Hepatic stellate cell (primary cell): ENCODE data around the gene VIPR1.
"Not testable (repeated sequence)": the region's sequence is repeated elsewhere in the genome, so short reads cannot be mapped to it uniquely, and the experiment has no call there.

ENCODE experiments used
- DNase-seq: peaks from one replicate; pipeline ENCODE4 v3.0.0; 2011; ENCODE audit warnings: low spot score

Gene VIPR1

DNA sequence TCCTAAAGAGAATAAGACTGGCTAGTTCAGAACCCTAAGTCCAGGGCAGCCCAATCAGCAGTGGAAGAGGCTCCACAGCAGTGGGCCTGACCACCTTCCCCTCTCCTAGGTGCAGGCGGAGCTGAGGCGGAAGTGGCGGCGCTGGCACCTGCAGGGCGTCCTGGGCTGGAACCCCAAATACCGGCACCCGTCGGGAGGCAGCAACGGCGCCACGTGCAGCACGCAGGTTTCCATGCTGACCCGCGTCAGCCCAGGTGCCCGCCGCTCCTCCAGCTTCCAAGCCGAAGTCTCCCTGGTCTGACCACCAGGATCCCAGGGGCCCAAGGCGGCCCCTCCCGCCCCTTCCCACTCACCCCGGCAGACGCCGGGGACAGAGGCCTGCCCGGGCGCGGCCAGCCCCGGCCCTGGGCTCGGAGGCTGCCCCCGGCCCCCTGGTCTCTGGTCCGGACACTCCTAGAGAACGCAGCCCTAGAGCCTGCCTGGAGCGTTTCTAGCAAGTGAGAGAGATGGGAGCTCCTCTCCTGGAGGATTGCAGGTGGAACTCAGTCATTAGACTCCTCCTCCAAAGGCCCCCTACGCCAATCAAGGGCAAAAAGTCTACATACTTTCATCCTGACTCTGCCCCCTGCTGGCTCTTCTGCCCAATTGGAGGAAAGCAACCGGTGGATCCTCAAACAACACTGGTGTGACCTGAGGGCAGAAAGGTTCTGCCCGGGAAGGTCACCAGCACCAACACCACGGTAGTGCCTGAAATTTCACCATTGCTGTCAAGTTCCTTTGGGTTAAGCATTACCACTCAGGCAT, 33.7 kb downstream of the VIPR1 start:
- DNase-seq = peak; percentile 48

DNA sequence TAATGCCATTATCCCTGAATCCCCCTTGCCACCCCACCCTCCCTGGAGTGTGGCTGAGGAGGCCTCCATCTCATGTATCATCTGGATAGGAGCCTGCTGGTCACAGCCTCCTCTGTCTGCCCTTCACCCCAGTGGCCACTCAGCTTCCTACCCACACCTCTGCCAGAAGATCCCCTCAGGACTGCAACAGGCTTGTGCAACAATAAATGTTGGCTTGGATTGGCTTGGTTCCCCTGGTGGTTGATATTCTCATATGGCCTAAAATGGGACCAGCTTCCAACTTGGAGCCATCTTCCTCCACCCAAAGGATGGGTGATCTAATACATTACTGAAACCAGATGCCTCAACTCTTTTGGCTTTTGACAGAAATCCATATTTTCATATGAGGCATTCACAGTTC, 34.9 kb downstream of the VIPR1 start:
- no peak for DNase-seq

DNA sequence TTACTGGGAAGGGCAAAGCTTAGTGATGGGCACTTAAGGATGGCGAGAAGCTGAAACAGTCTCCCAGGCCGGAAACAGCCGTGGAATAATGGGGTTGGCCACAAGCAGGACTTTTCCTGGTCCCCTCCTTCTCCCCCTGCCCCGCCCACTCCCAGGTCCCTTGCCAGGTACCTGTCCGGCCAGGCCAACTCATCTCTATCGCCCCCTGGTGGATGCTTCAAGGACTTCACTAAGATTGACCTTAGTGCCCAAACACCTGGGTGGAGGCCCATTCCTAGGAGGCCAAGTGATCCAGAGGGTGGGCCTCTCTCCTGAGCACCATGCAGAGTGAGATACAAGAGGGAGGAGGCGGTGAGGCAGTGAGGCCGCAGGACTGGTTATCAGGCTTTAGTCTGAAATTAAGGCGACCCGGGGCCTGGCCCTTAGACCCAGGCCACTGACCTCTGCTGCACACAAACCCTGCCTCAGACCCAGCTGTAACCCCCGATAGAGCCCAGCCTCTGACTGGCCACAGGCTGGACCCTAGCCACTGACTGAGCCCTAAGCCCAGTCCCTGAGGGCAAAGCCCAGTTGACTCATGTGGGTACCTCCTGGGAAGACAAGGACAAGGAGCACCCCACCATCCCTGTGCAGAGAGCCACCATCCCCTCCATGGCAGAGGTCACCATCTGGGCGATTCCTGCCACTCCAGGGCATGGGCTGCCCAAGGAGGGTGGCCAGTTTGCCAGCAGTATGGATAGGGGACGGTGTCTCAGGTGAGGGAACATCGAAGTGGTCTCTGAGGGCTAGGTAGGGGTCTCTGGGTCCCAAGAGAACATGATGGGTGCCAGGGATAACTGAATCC, 37.6 kb downstream of the VIPR1 start:
- DNase-seq = no peak

DNA sequence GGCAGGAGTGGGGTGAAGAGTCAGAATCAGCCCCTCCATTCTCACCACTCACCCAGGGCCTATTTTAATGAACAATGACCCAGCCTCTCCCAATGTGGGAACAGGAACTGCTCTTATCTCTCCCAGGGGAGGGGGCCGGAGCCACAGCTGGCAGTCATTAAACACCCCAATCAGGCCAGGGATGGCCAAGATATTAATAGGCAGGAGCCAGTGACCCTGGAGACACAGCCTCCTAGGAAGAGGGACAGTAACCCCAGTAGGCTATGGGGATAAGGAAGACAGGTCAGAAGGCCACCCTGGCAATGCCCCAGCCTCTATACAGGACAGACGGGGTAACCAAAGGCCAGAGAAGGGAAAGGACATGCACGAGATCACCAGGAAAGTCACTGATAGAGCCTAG, 38.6 kb downstream of the VIPR1 start:
- DNase-seq = no peak

DNA sequence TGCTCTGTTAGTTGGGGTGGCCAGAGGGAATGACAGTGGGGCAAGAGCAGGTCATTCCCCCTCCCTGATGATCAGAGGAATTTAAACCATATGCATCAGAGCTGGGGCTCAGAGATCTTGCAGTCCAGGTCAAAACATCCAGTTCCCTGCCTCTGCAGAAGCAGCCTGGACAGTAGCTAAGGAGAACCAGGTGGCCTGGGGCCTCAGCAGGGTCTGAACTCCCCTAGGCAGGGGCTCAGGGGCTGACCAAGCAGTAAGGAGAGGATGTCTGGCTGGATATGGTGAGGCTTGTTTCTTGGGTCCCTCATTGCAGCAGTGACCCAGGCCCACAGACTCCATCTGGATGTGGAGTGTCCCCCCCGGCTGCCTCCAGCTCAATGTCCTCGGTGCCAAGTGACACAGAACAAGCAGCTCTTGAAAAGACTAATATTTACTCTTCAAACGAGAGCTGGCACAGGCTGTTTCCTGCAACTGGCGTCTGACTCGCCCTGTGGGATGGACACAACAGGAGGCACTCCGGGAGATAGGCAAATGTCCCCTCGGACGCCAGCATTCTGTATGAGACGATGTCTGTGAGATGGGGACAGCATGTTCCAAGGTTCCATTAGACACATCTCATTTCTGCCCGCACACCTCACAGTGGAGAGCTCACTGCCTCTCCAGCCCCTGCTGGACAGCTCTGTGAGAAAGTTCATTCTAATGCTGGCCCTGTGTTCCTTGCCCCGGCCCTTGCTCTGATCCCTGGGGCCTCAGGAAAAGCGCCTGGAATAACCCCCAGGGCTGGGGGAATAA, 42.2 kb downstream of the VIPR1 start:
- DNase-seq = no peak

DNA sequence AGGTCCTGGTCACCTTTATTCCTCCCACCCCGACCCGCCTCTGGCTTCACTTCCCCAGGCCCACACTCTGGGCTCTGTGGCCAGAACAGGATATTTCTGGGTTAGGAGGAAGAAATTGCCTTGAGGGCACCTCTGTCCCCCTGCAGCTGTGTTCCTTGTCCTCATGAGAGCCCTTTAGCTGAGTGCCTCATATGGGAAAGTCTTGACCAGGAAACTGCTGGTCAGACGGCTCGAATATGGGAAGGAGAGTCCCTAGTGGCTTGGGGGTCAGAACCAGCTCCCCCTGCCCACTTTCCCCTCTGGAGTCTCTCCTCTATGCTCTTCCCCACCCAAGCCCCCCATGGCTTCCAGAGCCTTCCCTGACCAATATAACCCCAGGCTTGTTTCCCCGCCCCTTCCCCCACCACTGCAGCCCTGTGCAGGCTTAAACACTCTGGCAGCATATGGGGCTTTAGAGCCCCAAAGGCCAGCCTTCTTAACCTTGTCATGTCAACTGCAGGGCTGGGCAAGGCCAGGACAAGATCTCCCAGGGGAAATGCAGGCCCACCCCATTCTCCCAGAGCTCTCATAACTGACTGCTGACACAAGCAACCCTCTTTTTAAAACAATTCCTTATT, 42.9 kb downstream of the VIPR1 start:
- no peak for DNase-seq

DNA sequence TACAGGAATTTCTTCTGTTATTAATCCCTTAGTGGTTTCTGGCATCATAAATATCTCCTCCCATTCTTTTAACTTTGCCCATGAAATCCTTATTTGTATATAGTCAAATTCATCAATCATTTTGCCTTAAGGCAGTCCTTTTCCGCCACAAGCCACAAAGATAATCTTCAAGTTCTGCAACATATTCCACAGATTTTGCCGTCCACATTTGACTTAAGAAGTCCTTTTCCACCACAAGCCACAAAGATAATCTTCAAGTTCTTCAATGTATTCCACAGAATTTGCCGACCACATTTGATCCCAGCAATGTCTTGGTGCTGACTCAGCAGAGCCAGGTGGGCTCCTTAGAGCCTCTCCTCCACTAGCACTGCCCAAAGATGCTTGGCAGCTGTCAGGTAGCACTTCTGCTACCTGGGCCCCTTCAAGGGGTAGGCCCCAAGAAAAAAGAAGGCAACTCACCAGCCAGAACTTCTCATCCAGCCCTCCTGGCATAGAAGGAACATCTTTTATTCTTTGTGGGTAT, 44.3 kb downstream of the VIPR1 start:
- DNase-seq = no peak

DNA sequence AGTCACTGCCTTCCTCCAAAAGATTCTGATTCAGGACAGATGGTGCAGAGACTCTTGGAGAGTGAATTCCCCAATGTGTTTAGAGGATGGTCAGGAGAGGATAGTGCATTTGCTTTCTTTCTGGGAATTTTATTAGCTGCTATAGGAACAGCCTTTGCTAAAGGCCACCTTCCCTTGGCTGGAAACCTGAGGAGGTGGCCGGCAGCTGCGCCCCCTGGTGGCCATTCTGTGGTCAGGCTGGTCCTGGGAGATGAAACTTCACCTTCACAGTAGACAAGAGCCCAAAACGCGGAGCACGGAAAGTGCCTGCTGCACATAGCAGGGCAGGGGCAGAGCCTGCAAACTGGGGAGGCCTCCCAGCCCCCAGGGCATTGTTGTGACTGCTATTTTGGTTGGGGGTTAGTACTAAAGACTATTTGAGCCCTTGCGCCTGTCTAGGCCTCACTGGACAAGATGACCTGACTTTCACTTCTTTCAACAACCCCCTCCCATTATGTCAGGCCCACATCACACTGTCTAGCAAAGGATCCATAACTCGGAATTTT, 45.0 kb downstream of the VIPR1 start:
- peak; percentile 71 for DNase-seq

DNA sequence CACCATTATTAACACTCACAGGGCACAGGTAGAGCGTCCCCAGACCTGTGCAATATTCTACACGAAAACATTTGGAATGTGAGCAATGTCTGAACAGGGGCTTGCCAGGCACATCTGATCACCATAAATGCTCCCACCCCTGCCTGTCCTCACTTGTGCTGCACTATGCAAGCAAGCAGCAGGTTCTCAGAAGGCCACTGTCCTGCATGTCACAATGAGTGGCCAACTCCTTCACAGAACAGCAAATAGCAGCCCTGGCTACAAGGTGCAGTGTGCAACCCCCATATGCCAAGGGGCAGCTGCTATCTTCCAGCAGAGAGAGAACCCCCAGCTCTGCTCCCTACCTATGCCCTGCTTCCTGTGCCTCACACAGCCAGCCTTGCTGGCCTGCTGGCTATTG, 46.7 kb downstream of the VIPR1 start:
- no peak for DNase-seq

DNA sequence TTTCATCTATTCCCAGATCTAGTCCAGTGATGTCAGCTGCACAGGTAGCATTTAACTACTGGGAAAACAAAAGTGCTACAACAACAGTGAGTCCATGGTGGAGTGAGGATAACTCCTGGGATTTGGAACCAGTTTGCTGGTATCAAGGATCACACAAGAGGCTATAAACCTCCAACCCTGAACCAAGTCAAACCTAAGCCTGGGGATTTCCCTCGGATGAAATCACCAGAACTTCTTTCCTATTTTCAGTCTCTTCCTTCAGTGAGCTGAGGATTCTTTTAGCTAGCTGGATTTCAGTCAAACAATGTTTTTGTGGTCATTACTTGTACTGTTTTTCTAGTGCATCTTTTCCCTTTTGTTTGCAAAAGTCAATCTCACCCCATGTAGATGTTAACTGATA, 47.8 kb downstream of the VIPR1 start:
- no peak for DNase-seq

DNA sequence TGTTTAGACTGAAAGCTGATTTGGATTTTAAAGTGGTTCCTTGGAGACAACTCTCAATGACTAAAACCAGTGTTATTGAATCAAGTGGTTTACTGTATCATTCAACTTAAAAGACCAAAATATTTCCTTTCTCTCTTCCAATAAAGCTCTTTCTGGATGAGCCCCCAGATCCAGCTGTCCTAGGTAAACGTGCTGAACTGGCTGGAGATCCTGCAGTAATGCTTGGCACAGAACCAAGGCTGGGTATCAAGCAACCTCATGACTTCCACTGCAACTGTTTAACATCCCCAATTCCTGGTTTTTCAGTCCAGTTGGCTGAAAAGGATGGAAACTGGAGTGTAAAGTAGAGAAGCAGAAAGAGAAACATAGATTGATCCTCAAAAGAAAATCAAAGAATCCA, 50.4 kb downstream of the VIPR1 start:
- DNase-seq = no peak

DNA sequence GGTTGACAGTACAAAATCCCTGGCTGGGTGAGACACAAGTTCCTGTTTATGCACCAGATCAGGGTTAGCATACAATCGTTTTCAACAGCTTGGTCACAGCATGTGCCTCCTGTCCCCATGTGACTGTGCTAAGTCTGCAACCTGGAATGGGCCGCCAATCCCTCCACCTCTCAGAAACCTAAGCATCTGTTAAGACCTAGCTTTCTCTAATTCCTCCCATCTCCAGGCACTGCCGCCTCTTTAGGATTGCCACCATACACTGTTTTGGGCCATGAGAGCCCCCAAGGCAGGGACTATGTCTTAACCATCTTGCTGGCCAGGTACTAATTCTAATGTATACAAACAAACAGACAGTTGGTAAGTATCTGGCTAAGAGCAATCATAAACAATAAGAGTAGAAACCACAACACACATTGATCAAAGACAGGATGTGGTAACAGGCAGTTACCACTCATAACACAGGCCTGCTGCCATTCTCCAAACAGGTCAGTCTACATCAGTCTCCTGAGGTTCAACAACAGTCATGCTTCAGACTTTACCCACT, 53.7 kb downstream of the VIPR1 start:
- DNase-seq = no peak

DNA sequence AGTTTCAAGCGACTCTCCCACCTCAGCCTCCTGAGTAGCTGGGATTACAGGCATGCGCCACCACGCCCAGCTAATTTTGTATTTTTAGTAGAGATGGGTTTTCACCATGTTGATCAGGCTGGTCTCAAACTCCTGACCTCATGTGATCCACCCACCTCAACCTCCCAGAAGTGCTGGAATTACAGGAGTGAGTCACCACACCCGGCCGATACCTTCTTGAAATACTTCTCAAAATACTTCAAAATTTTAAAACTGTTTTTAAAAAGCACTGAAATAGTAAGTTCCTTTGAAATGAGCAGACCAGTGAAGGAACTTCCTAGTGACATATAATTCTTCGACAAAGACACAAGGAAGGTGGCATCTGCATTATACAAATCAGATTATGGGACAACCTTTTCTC, 54.4 kb downstream of the VIPR1 start:
- not testable (repeated sequence) for DNase-seq

DNA sequence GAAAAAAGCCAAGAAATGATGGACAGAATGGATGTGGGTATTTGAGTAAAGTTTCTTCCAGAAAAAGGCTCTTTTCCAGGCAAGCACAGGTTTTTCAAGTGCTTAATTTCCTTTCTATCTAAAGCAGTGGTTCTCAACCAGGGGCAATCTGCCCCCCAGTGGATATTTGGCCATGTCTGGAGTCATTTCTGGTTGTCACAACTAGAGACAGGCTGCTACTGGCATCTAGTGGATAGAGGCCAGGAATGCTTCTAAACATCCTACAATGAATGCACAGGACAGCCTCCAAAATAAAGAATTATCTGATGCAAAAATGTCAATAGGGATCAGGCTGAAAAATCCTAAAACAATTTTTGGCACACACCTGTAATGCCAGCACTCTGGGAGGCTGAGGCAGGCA, 55.4 kb downstream of the VIPR1 start:
- DNase-seq = no peak

DNA sequence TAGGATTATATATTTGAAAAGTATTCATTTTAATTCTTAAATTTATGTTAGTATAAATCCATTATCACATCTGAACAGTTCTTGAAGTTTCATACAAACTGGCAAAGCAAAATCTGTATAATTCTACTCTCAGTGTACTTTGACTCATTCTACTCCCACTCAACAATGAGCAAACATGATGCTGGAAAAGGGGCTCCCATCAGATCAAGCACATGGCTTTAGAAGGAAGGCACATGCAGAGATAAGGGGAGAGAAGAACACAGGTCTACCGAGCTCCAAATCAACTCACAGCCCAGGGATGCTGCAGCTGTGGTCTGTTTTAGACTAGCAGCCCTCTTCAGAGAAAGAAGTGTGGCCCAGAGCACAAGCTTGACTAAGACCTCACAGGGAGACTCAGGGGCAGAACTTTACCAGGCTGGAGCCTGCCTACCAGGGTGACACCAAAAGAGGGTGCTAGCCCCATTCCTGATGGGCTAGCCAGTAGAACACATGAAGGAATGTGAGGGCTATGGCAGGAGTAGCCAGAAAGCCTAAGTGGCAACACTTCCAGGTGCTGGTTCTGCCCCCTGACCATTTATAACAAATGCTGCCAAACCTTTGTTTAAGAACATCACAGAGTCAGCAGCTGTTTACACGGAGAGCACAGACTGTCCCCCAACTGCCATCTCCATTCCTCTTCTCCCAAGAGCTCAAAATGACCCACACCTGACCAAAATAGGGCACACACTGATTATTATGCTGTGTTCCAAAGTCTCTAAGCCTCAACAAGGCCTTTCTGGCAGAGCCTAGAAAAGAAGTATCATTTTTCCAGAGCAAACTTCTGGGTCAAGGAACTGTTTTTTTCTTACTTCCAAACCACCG, 59.8 kb downstream of the VIPR1 start:
- DNase-seq = no peak

DNA sequence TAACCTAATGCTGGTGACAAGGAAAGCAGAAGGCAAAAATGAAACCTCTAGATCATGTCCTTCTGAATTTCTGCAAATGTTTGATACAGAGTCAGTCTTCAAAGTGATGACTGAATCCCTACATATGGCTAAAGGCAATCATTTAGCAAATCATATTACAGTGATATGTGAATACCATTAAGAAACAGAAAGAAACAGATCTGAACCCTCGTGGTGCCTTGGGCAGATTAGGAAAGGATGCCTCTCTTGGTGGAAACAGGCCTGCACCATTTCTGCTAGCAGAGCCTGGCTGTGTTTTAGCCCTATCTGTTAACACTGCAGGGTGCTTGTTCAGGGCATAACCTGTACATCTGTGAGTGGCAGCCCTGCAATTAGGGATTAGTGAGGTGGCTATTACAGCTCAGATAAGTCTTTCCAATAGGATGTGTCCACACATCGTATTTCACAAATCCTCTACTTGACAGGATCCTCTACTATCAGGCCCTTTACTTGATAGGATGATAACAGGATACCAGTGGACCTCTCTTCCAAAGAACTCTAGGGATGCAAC, 67.2 kb downstream of the VIPR1 start:
- DNase-seq = no peak

DNA sequence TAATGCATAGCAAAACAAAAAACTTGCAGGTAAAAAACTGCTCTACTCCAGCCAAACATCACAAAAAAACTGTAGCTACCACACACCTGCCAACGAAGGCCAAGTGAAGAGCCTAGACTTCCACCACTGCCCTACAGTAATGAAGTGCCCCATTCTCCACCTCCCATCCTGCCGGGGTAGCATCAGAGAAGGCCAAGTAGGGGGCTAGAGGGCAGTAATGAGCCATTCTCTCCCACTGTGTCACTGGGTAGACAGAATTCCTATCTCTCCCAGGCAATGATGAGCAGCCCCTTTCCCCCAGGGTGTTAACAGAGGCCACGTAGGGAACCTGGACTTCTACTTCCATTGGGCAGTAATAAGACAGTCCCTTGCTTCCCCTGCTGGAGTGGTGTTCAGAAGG, 69.8 kb downstream of the VIPR1 start:
- DNase-seq = peak; percentile 34

DNA sequence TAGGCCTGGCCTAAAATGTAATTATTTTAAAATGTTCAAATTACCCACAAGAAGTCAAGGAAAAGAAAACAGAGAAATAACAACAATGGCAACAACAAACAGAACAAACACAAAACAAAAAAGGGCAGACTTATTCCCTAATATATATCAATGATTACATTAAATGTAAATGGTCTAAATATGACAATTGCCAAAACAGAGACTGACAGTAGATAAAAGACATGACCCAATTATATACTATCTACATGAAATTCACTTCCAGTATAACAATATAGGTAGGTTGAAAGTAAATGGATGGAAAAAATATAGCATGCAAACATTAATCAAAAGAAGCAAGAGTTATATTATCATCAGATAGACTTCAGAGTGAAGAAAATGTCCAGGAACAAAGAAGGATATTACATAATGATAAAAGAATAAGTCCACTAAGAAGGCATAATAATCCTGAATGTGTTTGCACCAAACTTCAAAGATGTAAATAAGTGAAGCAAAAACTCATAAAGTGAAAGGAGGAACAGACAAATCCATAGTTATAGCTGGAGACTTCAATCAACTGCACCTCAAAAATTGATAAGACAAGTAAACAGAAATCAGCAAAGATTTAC, 72.8 kb downstream of the VIPR1 start:
- DNase-seq = no peak

DNA sequence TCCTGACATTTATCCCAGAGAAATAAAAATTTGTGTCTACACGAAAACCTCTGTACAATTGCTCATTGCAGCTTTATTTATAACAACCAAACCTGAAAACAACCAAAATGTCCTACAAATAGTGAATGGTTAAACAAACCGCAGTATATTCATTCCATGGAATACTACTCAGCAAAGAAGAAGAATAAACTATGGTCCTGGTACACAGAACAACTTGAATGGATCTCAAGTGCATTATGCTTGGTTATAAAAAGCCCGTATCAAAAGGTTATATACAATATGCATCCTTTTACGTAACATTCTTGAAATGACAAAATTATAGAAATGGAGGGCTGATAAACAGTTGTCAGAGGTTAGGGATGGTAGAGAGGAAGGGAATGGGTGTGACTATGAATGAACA, 75.6 kb downstream of the VIPR1 start:
- DNase-seq = no peak

DNA sequence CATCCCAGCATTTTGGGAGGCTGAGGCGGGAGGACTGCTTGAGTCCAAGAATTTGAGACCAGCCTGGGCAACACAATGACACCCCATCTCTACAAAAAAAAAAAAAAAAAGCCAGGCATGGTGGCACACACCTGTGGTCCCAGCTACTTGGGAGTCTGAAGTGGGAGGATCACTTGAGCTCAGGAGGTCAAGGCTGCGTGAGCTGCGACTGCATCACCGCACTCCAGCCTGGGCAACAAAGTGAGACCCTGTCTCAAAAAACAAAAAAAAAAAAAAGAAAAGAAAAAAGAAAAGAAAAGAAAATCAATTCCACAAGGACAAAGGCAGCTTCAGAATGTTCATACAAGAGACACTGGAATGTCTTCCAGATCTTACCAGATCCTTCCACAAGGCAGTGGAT, 76.9 kb downstream of the VIPR1 start:
- not testable (repeated sequence) for DNase-seq
